K562 (cell line): ENCODE data around the gene NRXN3. TPM values are rescaled to one million over a fixed set of nuclear protein-coding genes. Genes with fewer than 3 reads are reported as not detected.

ENCODE experiments used
- ATAC-seq: fragments of 200-7000 bp; cut with Tn5 transposase; 3 replicates; pipeline ENCODE4 v1.9.1; 2020; ENCODE audit warnings: moderate library complexity
- BruUV-seq: library from RNA; stranded (reverse); fragments of 400-500 nt; replicated peaks from 2 replicates; lab custom pipeline; 2021; lab: Mats Ljungman, UMichigan
- CTCF ChIA-PET: fragments of 300-600 bp; formaldehyde crosslinking; extraction: SDS; loops from one replicate; lab custom pipeline; 2021; ENCODE audit warnings: low intra/inter-chr PET ratio; lab: Yijun Ruan, JAX
- POLR2A ChIA-PET: fragments of 300-600, 350-650 bp; sonication (Branson Sonifier 250); formaldehyde crosslinking; extraction: SDS; loops from one replicate; lab custom pipeline; 2021; ENCODE audit warnings: antibody characterized with exemption, inconsistent platforms; lab: Yijun Ruan, JAX
- DNase-seq, 4 experiments: peaks; one replicate each; pipeline versions ENCODE4 v3.0.0 to v3.0.0-alpha.2; 2011 to 2018; ENCODE audit warnings: low spot score in 3 of 4, mixed read lengths in 3 of 4; ENCODE audit errors: extremely low read depth in 1 of 4
- FAIRE-seq: peaks from 2 replicates; lab custom pipeline; 2011; peaks lifted over from hg19 to GRCh38; lab: Jason Lieb, UNC
- H2AFZ ChIP-seq: 2 replicates; pipeline ENCODE4 v1.6.0; 2011; ENCODE audit warnings: low read depth, low read length, control low read depth, inconsistent platforms
- H3K27ac ChIP-seq: fragments of 200-600 bp; 3 replicates; pipeline ENCODE4 v1.8.0; 2011; ENCODE audit warnings: low read depth, mild to moderate bottlenecking, control low read depth, inconsistent platforms, low read length, moderate library complexity, mixed read lengths; ENCODE audit errors: extremely low read depth
- H3K27me3 ChIP-seq, 2 experiments: fragments of 300-600 bp in 1 of 2; 2 replicates in 1 of 2; 3 replicates in 1 of 2; pipeline versions ENCODE4 v1.6.0 to v1.8.0; 2011; ENCODE audit warnings: inconsistent platforms in 2 of 2, low read length in 2 of 2, mild to moderate bottlenecking in 1 of 2, mixed read lengths in 1 of 2, moderate library complexity in 1 of 2; ENCODE audit not compliant: control insufficient read depth in 2 of 2, insufficient read depth in 2 of 2
- H3K36me3 ChIP-seq: fragments of 300-600 bp; 3 replicates; pipeline ENCODE4 v1.8.0; 2011; ENCODE audit warnings: mild to moderate bottlenecking, low read length, inconsistent platforms; ENCODE audit not compliant: control insufficient read depth, insufficient read depth
- H3K4me1 ChIP-seq, 2 experiments: fragments of 200-600 bp in 1 of 2; replicated peaks in 1 of 2; 2 replicates in 1 of 2; 3 replicates in 1 of 2; pipeline versions ENCODE4 v1.5.1 to v1.8.0; 2011; ENCODE audit warnings: inconsistent platforms in 2 of 2, low read length in 2 of 2, mild to moderate bottlenecking in 1 of 2, mixed read lengths in 1 of 2, moderate library complexity in 1 of 2; ENCODE audit not compliant: control insufficient read depth in 2 of 2, insufficient read depth in 2 of 2
- H3K4me2 ChIP-seq: 2 replicates; pipeline ENCODE4 v1.6.1; 2011; ENCODE audit warnings: low read length, control low read depth, inconsistent platforms, mixed read lengths; ENCODE audit not compliant: insufficient read depth
- H3K4me3 ChIP-seq: fragments of 200-600 bp; sonication (generic), shearing (Covaris generic); 2 replicates; pipeline ENCODE4 v1.5.1; 2016; ENCODE audit warnings: control low read depth, inconsistent platforms
- H3K79me2 ChIP-seq: fragments of 200-600 bp; 3 replicates; pipeline ENCODE4 v1.8.0; 2011; ENCODE audit warnings: low read length, inconsistent platforms; ENCODE audit not compliant: control insufficient read depth, insufficient read depth
- H3K9ac ChIP-seq, 2 experiments: 2 replicates each; pipeline versions ENCODE4 v1.6.0 to v1.6.1; 2011; ENCODE audit warnings: low read depth in 2 of 2, low read length in 2 of 2, control low read depth in 1 of 2, inconsistent platforms in 1 of 2, mild to moderate bottlenecking in 1 of 2, mixed read lengths in 1 of 2; ENCODE audit not compliant: insufficient read depth in 1 of 2
- H3K9me1 ChIP-seq: one replicate; pipeline ENCODE4 v1.6.0; 2011; ENCODE audit warnings: inconsistent platforms, mild to moderate bottlenecking, low read length, moderate library complexity; ENCODE audit not compliant: control insufficient read depth, insufficient read depth
- H3K9me3 ChIP-seq: replicated peaks from 2 replicates; pipeline ENCODE4 v1.5.1; 2011; ENCODE audit warnings: low read depth, low read length, inconsistent platforms; ENCODE audit not compliant: control insufficient read depth, insufficient read depth
- H4K20me1 ChIP-seq: replicated peaks from 2 replicates; pipeline ENCODE4 v1.6.1; 2011; ENCODE audit warnings: low read length, inconsistent platforms, mixed read lengths; ENCODE audit not compliant: control insufficient read depth, insufficient read depth
- HDAC2 ChIP-seq: fragments of 450-650 bp; IDR thresholded peaks from 2 replicates; pipeline ENCODE4 v1.6.1; 2016; ENCODE audit warnings: mild to moderate bottlenecking
- HNRNPUL1 ChIP-seq: fragments of 200-400 bp; formaldehyde crosslinking; IDR thresholded peaks from 2 replicates; pipeline ENCODE4 v1.6.1; 2017; ENCODE audit warnings: low read length
- MAFK ChIP-seq: IDR thresholded peaks from 2 replicates; pipeline ENCODE4 v1.6.1; 2011; ENCODE audit warnings: low read length, improper control_type of control experiment
- MXI1 ChIP-seq: IDR thresholded peaks from 2 replicates; pipeline ENCODE4 v1.6.1; 2011; ENCODE audit warnings: low read depth, mild to moderate bottlenecking, improper control_type of control experiment, low read length
- NCOA6 ChIP-seq: fragments of 450-650 bp; IDR thresholded peaks from 2 replicates; pipeline ENCODE4 v1.6.1; 2017; ENCODE audit warnings: mild to moderate bottlenecking
- NFE2L1 ChIP-seq: fragments of 450-650 bp; IDR thresholded peaks from 2 replicates; pipeline ENCODE4 v1.6.1; 2016; ENCODE audit warnings: missing genetic modification characterization, low read depth, mild to moderate bottlenecking, missing compliant biosample characterization, moderate library complexity, borderline replicate concordance
- PHF20 ChIP-seq: fragments of 450-650 bp; IDR thresholded peaks from 2 replicates; pipeline ENCODE4 v1.6.1; 2018; ENCODE audit not compliant: partially characterized antibody
- PURB ChIP-seq: sonication (generic); formaldehyde crosslinking; IDR thresholded peaks from 2 replicates; pipeline ENCODE4 v1.9.0; 2021; ENCODE audit warnings: low read depth, mild to moderate bottlenecking, missing genetic modification reagents
- RBFOX2 ChIP-seq: fragments of 200-400 bp; formaldehyde crosslinking; IDR thresholded peaks from 2 replicates; pipeline ENCODE4 v1.6.1; 2017; ENCODE audit warnings: low read depth, mild to moderate bottlenecking, low read length, moderate library complexity
- RFX5 ChIP-seq: IDR thresholded peaks from 2 replicates; pipeline ENCODE4 v1.6.1; 2011; ENCODE audit warnings: low read depth, mild to moderate bottlenecking, improper control_type of control experiment, low read length
- SMARCA5 ChIP-seq: fragments of 450-650 bp; IDR thresholded peaks from 2 replicates; pipeline ENCODE4 v1.6.1; 2016
- SOX6 ChIP-seq: fragments of 450-650 bp; IDR thresholded peaks from 2 replicates; pipeline ENCODE4 v1.6.1; 2014; ENCODE audit warnings: mild to moderate bottlenecking
- TAF9B ChIP-seq: fragments of 450-650 bp; IDR thresholded peaks from 2 replicates; pipeline ENCODE4 v1.6.1; 2018; ENCODE audit warnings: mild to moderate bottlenecking; ENCODE audit not compliant: partially characterized antibody
- WHSC1 ChIP-seq: IDR thresholded peaks from one replicate; pipeline ENCODE4 v1.6.1; 2012; ENCODE audit warnings: low read length, control low read depth, inconsistent platforms
- ZBTB8A ChIP-seq: fragments of 450-650 bp; IDR thresholded peaks from 2 replicates; pipeline ENCODE4 v1.6.1; 2018; ENCODE audit warnings: mild to moderate bottlenecking, moderate library complexity; ENCODE audit not compliant: partially characterized antibody
- ZC3H8 ChIP-seq: fragments of 450-650 bp; IDR thresholded peaks from 2 replicates; pipeline ENCODE4 v1.6.1; 2017
- ZFPM2 ChIP-seq: fragments of 250-450 bp; sonication (Bioruptor Pico); IDR thresholded peaks from 2 replicates; pipeline ENCODE4 v1.5.1; 2022; ENCODE audit warnings: mild to moderate bottlenecking
- ZKSCAN8 ChIP-seq: fragments of 200-800 bp; sonication (Bioruptor generic); IDR thresholded peaks from 2 replicates; pipeline ENCODE4 v1.6.1; 2016; ENCODE audit warnings: missing genetic modification characterization, missing compliant biosample characterization
- ZNF197 ChIP-seq: fragments of 200-800 bp; sonication (Bioruptor generic); IDR thresholded peaks from 2 replicates; pipeline ENCODE4 v1.6.1; 2016; ENCODE audit warnings: low read depth, missing genetic modification characterization, missing compliant biosample characterization
- ZNF583 ChIP-seq: fragments of 250-450 bp; sonication (Bioruptor Pico); IDR thresholded peaks from 2 replicates; pipeline ENCODE4 v1.4.0; 2020
- WGBS: fragments of 100-300 bp; shearing (Covaris generic); methylation state at CpG from one replicate; pipeline ENCODE4 v1.1.6; 2016; ENCODE audit warnings: low coverage, mixed read lengths; ENCODE audit not compliant: insufficient coverage; ENCODE audit errors: missing lambda C conversion rate; 5-methylcytosine and 5-hydroxymethylcytosine counted together
- in situ Hi-C: fragments of 300-500 bp; cut with MboI; formaldehyde crosslinking; loops from 4 replicates; pipeline ENCODE4 v1.15.0; 2018; ENCODE audit warnings: inconsistent platforms, mixed read lengths
- intact Hi-C: fragments of 100-400 bp; cut with micrococcal nuclease; formaldehyde crosslinking; loops from 2 replicates; pipeline ENCODE4 v1.14.2; 2022
- polyA plus RNA-seq, 8 experiments: library from polyadenylated mRNA; depleted of rRNA in 4 of 8; stranded (reverse) in 5 of 8; unstranded in 3 of 8; fragments of >200 nt; fragmentation: Nextera tagmentation in 2 of 8; fragmentation: Illumina TruSeq in 1 of 8; extraction: Ambion mirVana in 2 of 8; extraction: Trizol in 1 of 8; gene quantifications; 2 replicates each; pipeline versions ENCODE4 v1.2.1 to v1.2.3, GENCODE V29; 2011 to 2014; ENCODE audit warnings: inconsistent platforms in 1 of 8, missing spikeins in 1 of 8
- total RNA-seq, 7 experiments: library from RNA; depleted of rRNA in 6 of 7; stranded (reverse); fragments of >200 nt in 6 of 7; fragmentation: Illumina TruSeq in 2 of 7; extraction: Trizol in 2 of 7; gene quantifications; 2 replicates each; pipeline versions ENCODE4 v1.2.1 to v1.2.3, GENCODE V29; 2011 to 2021; ENCODE audit warnings: low replicate concordance in 1 of 7
- TF ChIP-seq, protein P1 (sequence below): fragments of 250-450 bp; sonication (Bioruptor Pico); IDR thresholded peaks from 2 replicates; pipeline ENCODE4 v1.5.0; 2021; ENCODE audit warnings: mild to moderate bottlenecking, borderline replicate concordance
- TF ChIP-seq, protein P2 (sequence below): fragments of 250-450 bp; sonication (Bioruptor Pico); IDR thresholded peaks from 2 replicates; pipeline ENCODE4 v1.8.0; 2022; ENCODE audit warnings: inconsistent platforms, mild to moderate bottlenecking, moderate library complexity, borderline replicate concordance

Gene NRXN3
- total and polyA plus RNA-seq, 9 of the 15 experiments (the other 6 are each of a cell fraction or from before 2014, with no cell fraction given): 0.09 TPM; not detected in 8

- TF ChIP-seq ZC3H8 (no peak), NFE2L1 (tag) (no peak), WHSC1 (no peak)
Measured at GRCh38 chr14:79638672-79639266, 1468.6 kb downstream of the NRXN3 start (continued).

GRCh38 chr14:79639613-79640012 is 1469.4 kb downstream of the NRXN3 start:
- in situ Hi-C loops: no loop called here
- H3K9me1 ChIP-seq: no peaks in the 10 kb centered on the region
- TF ChIP-seq ZBTB8A (no peak), TAF9B (no peak), PURB (CRISPR knock-in tag) (no peak), RBFOX2 (no peak), RFX5 (no peak), ZNF197 (no peak), HDAC2 (no peak), PHF20 (no peak), MXI1 (no peak), HNRNPUL1 (no peak), NCOA6 (no peak), MAFK (no peak), ZFPM2 (CRISPR knock-in tag) (no peak), ZNF583 (CRISPR knock-in tag) (no peak), ZKSCAN8 (no peak), SOX6 (no peak), SMARCA5 (no peak)
- TF ChIP-seq, protein P1, sequence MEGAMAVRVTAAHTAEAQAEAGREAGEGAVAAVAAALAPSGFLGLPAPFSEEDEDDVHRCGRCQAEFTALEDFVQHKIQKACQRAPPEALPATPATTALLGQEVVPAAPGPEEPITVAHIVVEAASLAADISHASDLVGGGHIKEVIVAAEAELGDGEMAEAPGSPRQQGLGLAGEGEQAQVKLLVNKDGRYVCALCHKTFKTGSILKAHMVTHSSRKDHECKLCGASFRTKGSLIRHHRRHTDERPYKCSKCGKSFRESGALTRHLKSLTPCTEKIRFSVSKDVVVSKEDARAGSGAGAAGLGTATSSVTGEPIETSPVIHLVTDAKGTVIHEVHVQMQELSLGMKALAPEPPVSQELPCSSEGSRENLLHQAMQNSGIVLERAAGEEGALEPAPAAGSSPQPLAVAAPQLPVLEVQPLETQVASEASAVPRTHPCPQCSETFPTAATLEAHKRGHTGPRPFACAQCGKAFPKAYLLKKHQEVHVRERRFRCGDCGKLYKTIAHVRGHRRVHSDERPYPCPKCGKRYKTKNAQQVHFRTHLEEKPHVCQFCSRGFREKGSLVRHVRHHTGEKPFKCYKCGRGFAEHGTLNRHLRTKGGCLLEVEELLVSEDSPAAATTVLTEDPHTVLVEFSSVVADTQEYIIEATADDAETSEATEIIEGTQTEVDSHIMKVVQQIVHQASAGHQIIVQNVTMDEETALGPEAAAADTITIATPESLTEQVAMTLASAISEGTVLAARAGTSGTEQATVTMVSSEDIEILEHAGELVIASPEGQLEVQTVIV: no peak
- TF ChIP-seq, protein P2, sequence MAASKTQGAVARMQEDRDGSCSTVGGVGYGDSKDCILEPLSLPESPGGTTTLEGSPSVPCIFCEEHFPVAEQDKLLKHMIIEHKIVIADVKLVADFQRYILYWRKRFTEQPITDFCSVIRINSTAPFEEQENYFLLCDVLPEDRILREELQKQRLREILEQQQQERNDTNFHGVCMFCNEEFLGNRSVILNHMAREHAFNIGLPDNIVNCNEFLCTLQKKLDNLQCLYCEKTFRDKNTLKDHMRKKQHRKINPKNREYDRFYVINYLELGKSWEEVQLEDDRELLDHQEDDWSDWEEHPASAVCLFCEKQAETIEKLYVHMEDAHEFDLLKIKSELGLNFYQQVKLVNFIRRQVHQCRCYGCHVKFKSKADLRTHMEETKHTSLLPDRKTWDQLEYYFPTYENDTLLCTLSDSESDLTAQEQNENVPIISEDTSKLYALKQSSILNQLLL: no peak

More at GRCh38 chr14:79639613-79640012, 1469.4 kb downstream of the NRXN3 start:
- Histone ChIP-seq H3K4me1 (no peaks in the 10 kb centered on the region), H3K9ac (no peak overlapping the region), H3K27me3 (no peaks in the 10 kb centered on the region), H3K27ac (no peak overlapping the region), H3K4me3 (no peak overlapping the region), H3K9me3 (no peaks in the 10 kb centered on the region), H3K4me2 (no peak overlapping the region), H3K36me3 (no peaks in the 10 kb centered on the region), H2AFZ (no peak overlapping the region), H4K20me1 (no peaks in the 10 kb centered on the region), H3K79me2 (no peaks in the 10 kb centered on the region)
- DNase-seq: no peak
- ChIA-PET POLR2A (no interaction called here), CTCF (no interaction called here)
- intact Hi-C loops: no loop called here
- WGBS: 0% methylated on average over 3 of the region's 3 CpGs
- ATAC-seq: no peak
- no peak for FAIRE-seq
- no TSS peak for BruUV-seq
